KOPT-K1 (cell line): ENCODE results near the gene LIMD2.
"Not testable (repeated sequence)": the region's sequence is repeated elsewhere in the genome, so short reads cannot be mapped to it uniquely, and the experiment has no call there.

Experiments
- H3K27ac ChIP-seq: fragments of 200-600 bp; sonication (generic); 2 replicates; pipeline ENCODE4 v1.5.1; 2016; ENCODE audit warnings: antibody characterized with exemption, mild to moderate bottlenecking, low read depth, low read length; ENCODE audit not compliant: poor library complexity, severe bottlenecking
- H3K36me3 ChIP-seq: fragments of 200-600 bp; sonication (generic); 2 replicates; pipeline ENCODE4 v1.5.1; 2017; ENCODE audit warnings: antibody characterized with exemption, mild to moderate bottlenecking, low read length, moderate library complexity; ENCODE audit not compliant: insufficient read depth
- H3K9me3 ChIP-seq: fragments of 200-600 bp; sonication (generic); 2 replicates; pipeline ENCODE4 v1.5.1; 2017; ENCODE audit warnings: antibody characterized with exemption, low read length, mild to moderate bottlenecking; ENCODE audit not compliant: insufficient read depth, poor library complexity, severe bottlenecking

Gene LIMD2

GRCh38 chr17:63699638-63700527 is at the start of gene LIMD2:
TSS of gene LIMD2 (minus strand) at chr17:63700125. CDS start at chr17:63699298, 827 bp downstream.
- peaks cover 46% of the 10 kb centered on the region for H3K36me3 ChIP-seq
- H3K27ac ChIP-seq: peak within 1 kb of the TSS; percentile 91

GRCh38 chr17:63741408-63742173 is 41.7 kb upstream of the LIMD2 start, which contains the start of gene STRADA:
TSS of gene STRADA (minus strand) at chr17:63741799. CDS start at chr17:63728369, 13,430 bp downstream.
- Histone ChIP-seq H3K9me3 (no peaks in the 10 kb centered on the region), H3K36me3 (peaks cover 23% of the 10 kb centered on the region), H3K27ac (peak within 1 kb of the TSS; percentile 91)

More at GRCh38 chr17:63699638-63700527, at the start of gene LIMD2:
- H3K9me3 ChIP-seq: no peaks in the 10 kb centered on the region

GRCh38 chr17:63741143-63741407 is 41.1 kb upstream of the LIMD2 start:
- peak overlapping the region; percentile 91 for H3K27ac ChIP-seq

GRCh38 chr17:63740464-63741142 is 40.7 kb upstream of the LIMD2 start:
- H3K27ac ChIP-seq: peak overlapping the region; percentile 91
- no peaks in the 10 kb centered on the region for H3K9me3 ChIP-seq
- peaks cover 14% of the 10 kb centered on the region for H3K36me3 ChIP-seq

More at GRCh38 chr17:63741143-63741407, 41.1 kb upstream of the LIMD2 start:
- Histone ChIP-seq H3K9me3 (no peaks in the 10 kb centered on the region), H3K36me3 (peaks cover 18% of the 10 kb centered on the region)

- H3K27ac ChIP-seq: no peak overlapping the region
- H3K36me3 ChIP-seq: peaks cover 12% of the 10 kb centered on the region
- no peaks in the 10 kb centered on the region for H3K9me3 ChIP-seq
Measured at GRCh38 chr17:63735691-63736090, 35.8 kb upstream of the LIMD2 start.

GRCh38 chr17:63722403-63722802 is 22.5 kb upstream of the LIMD2 start:
- Histone ChIP-seq H3K9me3 (no peaks in the 10 kb centered on the region), H3K36me3 (peaks cover 52% of the 10 kb centered on the region), H3K27ac (no peak overlapping the region)

GRCh38 chr17:63720194-63720593 is 20.3 kb upstream of the LIMD2 start:
- not testable (repeated sequence) for H3K9me3 ChIP-seq, H3K27ac ChIP-seq
- H3K36me3 ChIP-seq: peaks cover 50% of the 10 kb centered on the region

- Histone ChIP-seq H3K27ac (no peak overlapping the region), H3K36me3 (peaks cover 52% of the 10 kb centered on the region)
Measured at GRCh38 chr17:63718988-63719387, 19.1 kb upstream of the LIMD2 start.

GRCh38 chr17:63716426-63716825 is 16.5 kb upstream of the LIMD2 start:
- H3K9me3 ChIP-seq: no peaks in the 10 kb centered on the region
- no peak overlapping the region for H3K27ac ChIP-seq
- H3K36me3 ChIP-seq: peaks cover 56% of the 10 kb centered on the region

More at GRCh38 chr17:63718988-63719387, 19.1 kb upstream of the LIMD2 start:
- no peaks in the 10 kb centered on the region for H3K9me3 ChIP-seq

- H3K36me3 ChIP-seq: peaks cover 73% of the 10 kb centered on the region
- no peaks in the 10 kb centered on the region for H3K9me3 ChIP-seq
- H3K27ac ChIP-seq: no peak overlapping the region
Measured at GRCh38 chr17:63714550-63715277, 14.8 kb upstream of the LIMD2 start.

- H3K36me3 ChIP-seq: peaks cover 92% of the 10 kb centered on the region
- no peaks in the 10 kb centered on the region for H3K9me3 ChIP-seq
- H3K27ac ChIP-seq: no peak overlapping the region
Measured at GRCh38 chr17:63709110-63709509, 9.2 kb upstream of the LIMD2 start.

GRCh38 chr17:63707151-63707550 is 7.2 kb upstream of the LIMD2 start:
- Histone ChIP-seq H3K9me3 (no peaks in the 10 kb centered on the region), H3K36me3 (peaks cover 89% of the 10 kb centered on the region), H3K27ac (no peak overlapping the region)

- peaks cover 82% of the 10 kb centered on the region for H3K36me3 ChIP-seq
- no peak overlapping the region for H3K27ac ChIP-seq
- no peaks in the 10 kb centered on the region for H3K9me3 ChIP-seq
Measured at GRCh38 chr17:63706336-63707082, 6.6 kb upstream of the LIMD2 start.

GRCh38 chr17:63705657-63706056 is 5.7 kb upstream of the LIMD2 start:
- Histone ChIP-seq H3K36me3 (peaks cover 74% of the 10 kb centered on the region), H3K9me3 (no peaks in the 10 kb centered on the region), H3K27ac (no peak overlapping the region)
